ENCODE measurements around the gene PPP1R9B. TPM values are rescaled to one million over a fixed set of nuclear protein-coding genes. Genes with fewer than 3 reads are reported as not detected.

PPP1R9B gene
- total and polyA plus RNA-seq, 2 of the 8 experiments (the other 6 are each of a cell fraction or from before 2014, with no cell fraction given) = 5.2 to 13.1 TPM

GRCh38 chr17:50112694-50113093 is 37.8 kb downstream of the PPP1R9B start (continued):
- TF ChIP-seq CHD7 (IDR thresholded peaks at IDR 0.05; ENCODE audit: insufficient replicate concordance, low read length) = no peak
- no peak for TF ChIP-seq POU5F1 (IDR thresholded peaks at IDR 0.05; ENCODE audit: low read depth, low read length)
- TF ChIP-seq BCL11A (IDR thresholded peaks at IDR 0.05; ENCODE audit: low read depth in 2 of 2, low read length in 2 of 2) = no peak
- TF ChIP-seq EGR1 (IDR thresholded peaks at IDR 0.05; ENCODE audit: borderline replicate concordance, low read depth, low read length) = no peak
